GM19351 (cell line): Measurements from ENCODE around the gene ASXL1.
"Not testable (repeated sequence)": the region's sequence is repeated elsewhere in the genome, so short reads cannot be mapped to it uniquely, and the experiment has no call there.

Source experiments
- ATAC-seq: cut with Tn5 transposase; IDR thresholded peaks from one replicate; pipeline ENCODE4 v1.9.1; 2021; ENCODE audit warnings: mild to moderate bottlenecking, moderate library complexity; ENCODE audit not compliant: unreplicated experiment

ASXL1 gene

DNA sequence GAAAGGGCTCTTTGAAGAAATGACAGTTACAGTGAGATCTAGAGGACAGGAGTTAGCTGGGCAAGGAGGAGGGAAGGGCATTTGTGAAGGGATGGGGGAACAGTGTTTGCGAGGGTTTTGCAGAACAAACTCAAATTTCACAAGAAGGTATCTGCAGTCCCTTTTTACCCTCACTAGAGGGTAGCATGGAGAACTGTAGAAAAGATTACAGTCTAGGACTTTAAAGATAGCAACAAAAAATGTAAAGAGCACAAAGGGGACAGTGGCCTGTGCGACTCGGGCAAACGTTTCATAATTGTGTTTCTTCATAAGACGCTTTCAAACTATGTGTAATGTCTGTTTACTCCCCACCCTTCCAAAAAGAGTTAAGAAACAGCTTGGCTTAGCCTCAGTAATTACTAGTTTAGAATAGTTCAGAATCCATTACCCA, 21.2 kb upstream of the ASXL1 start:
- ATAC-seq: no peak

DNA sequence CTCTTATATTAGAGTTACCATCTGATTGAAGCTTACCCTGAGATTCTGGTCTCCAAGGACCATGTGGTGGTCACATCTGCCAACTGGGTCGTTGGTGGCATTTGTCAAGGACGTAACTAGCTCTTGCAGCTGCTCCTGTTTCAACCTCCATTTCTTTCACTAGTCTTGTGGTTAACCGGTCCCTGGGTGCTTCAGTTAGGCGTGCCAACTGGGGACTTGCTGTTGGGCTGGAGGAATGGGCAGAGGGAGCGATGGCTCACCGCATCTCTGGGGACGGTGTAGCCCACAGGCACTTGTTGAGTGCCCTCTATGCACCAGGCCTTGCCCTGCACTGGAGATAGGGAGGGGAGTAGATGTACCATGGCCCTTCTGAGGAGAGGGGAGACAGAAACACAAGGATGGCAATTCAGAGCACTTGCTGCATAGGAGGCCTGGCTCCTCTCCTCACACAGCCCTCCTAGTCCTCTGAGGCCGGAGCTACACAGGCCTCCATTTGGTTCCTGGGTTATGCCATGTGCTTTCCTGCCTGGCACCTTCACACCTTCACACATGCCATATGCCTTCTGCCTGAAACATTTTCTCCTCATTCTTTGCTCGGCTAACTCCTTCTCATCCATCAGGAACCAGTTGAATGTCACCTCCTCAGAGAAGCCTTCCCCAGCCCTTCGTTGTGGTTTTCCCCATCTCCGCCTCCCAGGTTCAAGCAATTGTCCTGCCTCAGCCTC, 20.0 kb upstream of the ASXL1 start:
- ATAC-seq: no peak

DNA sequence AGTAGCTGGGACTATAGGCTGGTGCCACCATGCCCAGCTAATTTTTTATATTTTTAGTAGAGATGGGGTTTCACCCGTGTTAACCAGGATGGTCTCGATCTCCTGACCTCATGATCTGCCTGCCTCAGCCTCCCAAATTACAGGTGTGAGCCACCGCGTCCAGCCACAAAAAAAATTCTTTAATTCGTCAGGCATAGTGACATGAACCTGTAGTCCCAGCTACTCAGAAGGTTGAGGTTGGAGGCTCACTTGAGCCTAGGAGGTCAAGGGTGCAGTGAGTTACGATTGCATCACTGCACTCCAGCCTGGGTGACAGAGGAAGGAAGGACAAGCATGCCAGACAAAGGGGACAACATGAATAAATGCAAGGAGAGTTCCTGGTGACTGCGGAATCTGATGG, 19.5 kb upstream of the ASXL1 start:
- ATAC-seq: no peak

DNA sequence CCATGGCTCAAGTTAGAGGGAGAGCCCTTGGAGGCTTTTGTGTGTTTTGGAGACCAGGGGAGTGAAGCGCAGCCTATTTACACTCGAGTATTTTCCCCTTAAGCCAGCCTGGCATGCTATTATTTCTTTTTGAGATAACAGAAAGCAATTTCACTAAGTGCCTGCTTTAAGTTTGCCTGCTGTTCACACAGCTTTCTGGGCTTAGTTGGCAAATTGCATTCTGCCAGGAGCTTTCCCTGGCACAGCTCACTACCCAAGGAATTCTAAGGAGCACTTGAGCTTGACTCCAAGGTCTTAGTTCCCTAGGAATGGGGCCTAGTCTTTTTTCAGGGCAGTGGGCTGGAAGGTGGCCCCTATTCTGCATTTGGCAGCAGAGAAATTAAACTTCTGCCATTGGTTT, 19.0 kb upstream of the ASXL1 start:
- ATAC-seq: no peak

- not testable (repeated sequence) for ATAC-seq
These were observed 17.1 kb upstream of the ASXL1 start for GRCh38 chr20:32341053-32341452.

DNA sequence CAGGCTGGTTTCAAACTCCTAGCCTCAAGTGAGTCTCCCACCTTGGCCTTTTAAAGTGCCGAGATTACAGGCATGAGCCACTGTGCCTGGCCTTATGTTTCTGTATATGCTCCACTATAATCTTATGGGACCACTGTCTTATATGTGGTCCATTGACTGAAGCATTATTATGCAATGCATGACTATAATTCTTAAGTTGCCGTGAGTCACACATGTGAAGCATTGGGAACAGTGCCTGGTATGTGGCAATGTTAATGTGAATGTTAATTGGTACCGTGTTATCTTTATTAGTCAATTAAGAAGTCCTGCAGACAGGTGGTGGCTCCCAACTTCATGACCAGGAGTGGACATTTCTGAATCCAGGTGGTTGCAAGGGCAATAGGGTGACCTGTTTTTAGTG, 14.7 kb upstream of the ASXL1 start:
- no peak for ATAC-seq

DNA sequence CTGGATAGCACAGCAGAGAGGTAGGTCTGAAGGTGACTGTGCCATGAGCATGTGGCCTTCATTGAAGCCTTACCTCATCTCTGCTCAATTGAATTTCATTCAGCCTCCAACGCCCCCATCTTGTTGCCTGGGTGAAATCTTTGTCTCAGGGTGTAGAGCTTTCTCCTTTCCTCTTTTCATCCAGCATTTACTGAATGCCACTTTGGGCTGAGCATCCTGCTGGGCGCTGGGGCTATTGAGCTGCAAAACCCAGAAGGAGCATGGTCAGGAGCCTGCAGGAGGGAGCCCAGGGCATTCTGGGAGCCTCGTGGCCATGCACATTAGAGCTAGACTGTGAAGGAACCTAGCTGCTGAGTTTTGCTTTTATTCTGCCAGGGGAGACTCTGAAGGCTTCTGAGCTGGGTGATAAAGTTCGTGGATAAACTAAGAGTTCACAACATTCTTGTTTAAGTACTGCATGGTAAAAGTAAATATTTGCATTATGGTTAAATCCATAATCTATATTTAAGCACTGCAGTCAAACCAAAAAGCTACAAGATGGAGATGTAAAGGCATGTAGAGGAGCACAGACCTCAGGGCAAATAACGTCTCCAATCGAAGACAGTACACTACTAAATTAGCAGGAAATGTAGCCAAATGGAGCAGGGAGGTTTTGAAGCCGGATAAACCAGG, 13.2 kb upstream of the ASXL1 start:
- no peak for ATAC-seq

- no peak for ATAC-seq
These were observed 9.9 kb upstream of the ASXL1 start for GRCh38 chr20:32348207-32348606.

GRCh38 chr20:32350421-32350820, 7.7 kb upstream of the ASXL1 start:
- no peak for ATAC-seq

- ATAC-seq: no peak
These were observed 5.9 kb upstream of the ASXL1 start for GRCh38 chr20:32352121-32352720.

- ATAC-seq: no peak
These were observed 4.2 kb upstream of the ASXL1 start for GRCh38 chr20:32353848-32354496.

DNA sequence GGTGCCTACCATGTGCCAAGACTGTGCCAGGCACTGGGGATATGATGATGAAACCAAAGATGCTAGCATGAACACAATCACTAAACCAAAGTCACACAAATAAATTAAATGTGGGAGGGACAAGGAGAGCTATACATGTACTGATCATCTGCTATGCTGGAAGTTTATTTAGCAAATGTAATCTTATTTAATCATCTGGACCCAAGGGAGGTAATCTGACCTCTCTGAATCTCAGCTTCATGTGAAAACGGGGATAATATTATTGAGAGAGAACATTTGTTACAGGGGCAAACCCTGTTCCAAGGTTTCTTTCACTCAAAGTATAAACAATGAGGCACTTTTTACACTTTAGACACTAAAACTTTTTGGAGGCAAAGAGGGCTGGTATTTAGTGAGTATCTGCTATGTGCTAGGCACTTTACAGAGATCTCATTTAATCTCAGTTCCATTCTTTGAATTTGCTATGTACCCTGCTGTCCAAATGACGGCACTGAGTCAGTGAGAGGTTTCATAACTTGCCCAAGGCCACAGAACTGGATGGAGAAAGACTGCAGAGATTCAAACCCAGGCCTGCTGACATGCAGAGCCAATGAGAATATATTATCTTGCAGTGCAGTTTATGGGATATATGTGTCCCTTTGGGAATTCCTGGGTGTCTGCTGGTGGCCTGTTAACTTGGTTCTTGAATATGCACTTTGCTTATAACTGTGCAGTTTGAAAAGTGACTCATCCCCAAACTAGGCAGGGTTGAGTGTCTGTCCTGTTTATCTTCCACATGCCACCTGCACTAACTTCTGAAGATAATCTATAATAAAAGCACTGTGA, 3.3 kb upstream of the ASXL1 start:
- peak; percentile 23 for ATAC-seq

DNA sequence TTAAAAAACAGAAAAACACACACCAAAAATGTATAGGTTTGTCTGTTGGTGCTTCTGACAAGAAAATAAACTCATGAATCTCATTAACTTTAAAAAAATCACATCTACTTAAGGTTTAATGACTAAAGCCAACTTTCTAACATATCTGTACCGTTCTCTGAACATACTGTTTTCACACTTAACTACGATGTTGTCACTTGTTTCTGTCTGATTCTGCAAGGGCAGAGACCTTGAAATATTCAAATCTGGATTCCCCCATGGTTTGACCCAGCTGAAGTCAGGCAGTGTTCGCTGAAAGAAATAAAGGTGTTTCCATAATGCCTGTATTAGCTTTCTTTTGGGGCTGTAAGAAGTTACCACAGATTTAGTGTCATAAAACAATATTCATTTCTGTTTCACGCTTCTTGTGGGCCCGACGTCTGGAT, 2.7 kb upstream of the ASXL1 start:
- no peak for ATAC-seq

DNA sequence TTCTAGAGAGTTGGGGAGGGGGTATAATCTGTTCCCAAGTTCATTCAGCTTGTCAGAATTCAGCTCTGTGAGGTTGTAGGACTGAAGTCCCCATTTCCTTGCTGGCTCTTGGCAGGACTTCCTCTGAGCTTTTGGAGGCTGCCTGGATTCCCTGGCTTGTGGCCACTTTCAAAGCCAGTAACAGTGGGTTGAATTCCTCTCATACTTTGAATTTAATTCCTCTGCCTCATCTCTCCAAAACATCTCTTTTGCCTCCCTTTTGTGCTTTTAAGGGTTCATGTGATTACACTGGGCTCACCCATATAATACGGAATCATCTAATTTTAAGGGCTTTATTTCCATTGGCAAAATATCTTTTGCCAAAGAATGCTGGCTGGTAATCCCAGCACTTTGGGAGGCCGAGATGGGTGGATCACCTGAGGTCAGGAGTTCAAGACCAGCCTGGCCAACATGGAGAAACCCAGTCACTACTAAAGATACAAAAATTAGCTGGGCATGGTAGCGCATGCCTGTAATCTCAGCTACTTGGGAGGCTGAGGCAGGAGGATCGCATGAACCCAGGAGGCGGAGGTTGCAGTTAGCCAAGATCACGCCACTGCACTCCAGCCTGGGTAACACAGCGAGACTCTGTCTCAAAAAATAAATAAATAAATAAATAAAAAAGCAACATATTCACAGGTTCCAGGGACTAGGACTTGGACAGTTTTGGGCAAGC, 2.1 kb upstream of the ASXL1 start:
- ATAC-seq: not testable (repeated sequence)

DNA sequence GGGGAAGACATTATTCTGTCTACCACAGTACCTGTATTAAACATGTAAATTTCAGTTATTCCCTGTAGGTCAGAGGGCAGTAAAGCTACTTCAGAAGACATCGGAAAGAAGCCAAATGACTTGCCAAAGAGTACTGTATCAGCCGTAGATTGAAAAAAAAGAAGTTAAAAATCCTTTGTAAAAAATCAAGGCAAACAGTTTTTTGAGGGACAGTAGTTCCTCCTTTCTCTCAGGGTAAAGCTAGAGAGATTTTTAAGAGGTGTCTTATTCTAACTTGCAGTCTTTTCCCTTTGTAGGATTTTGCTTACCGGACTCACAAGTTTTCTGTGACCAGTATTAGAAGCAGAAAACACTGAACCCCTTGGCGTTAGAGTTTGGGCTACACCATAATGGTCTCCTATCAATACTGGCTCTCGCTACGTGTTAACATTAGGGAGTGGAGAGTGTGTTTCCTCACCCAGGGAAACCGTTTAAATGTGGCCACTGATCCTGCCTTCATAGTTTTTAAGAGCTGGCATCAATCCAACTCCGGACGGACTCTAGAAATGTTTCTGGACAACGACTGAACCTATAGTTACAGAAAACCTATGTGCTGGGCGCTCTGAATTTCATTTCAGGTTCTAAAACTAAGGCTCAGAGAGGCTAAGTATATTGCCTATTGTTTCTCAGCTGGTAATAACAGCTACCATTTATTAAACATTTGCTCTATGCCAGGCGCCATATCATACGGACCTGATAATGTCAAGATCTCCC, 1.3 kb upstream of the ASXL1 start:
- ATAC-seq: no peak

GRCh38 chr20:32357375-32357868, 709 bp upstream of the ASXL1 start:
- ATAC-seq: no peak

- no peak for ATAC-seq
These were observed 426 bp downstream of the ASXL1 start for GRCh38 chr20:32358632-32358882.

GRCh38 chr20:32358883-32359632, 927 bp downstream of the ASXL1 start:
- ATAC-seq: no peak
